GM12872 (cell line): ENCODE data around the gene ELP1.

ENCODE experiments used
- CTCF ChIP-seq: IDR thresholded peaks from 3 replicates; pipeline ENCODE4 v1.5.1; 2011; ENCODE audit warnings: low read depth, mild to moderate bottlenecking, low read length, moderate library complexity; ENCODE audit not compliant: insufficient read depth

Gene ELP1

GRCh38 chr9:108904161-108904560, 29.8 kb downstream of the ELP1 start:
- TF ChIP-seq CTCF = no peak

- no peak for TF ChIP-seq CTCF
Observed at GRCh38 chr9:108903420-108904103, 30.4 kb downstream of the ELP1 start.

- TF ChIP-seq CTCF = no peak
Observed at GRCh38 chr9:108900176-108900575, 33.7 kb downstream of the ELP1 start.

GRCh38 chr9:108897324-108898096, 36.4 kb downstream of the ELP1 start:
- TF ChIP-seq CTCF = no peak

- no peak for TF ChIP-seq CTCF
Observed at GRCh38 chr9:108894225-108894997, 39.5 kb downstream of the ELP1 start.

- TF ChIP-seq CTCF = 0 out of 3 replicates have a peak, but pooled peaks have one; percentile 7
Observed at GRCh38 chr9:108889649-108890067, 44.3 kb downstream of the ELP1 start.

GRCh38 chr9:108885643-108886348, 48.1 kb downstream of the ELP1 start:
- TF ChIP-seq CTCF = no peak
